UCSD-AML1 (cell line): ENCODE data around the gene MALRD1.
"Not testable (repeated sequence)": the region's sequence is repeated elsewhere in the genome, so short reads cannot be mapped to it uniquely, and the experiment has no call there.

Experiments
- DNase-seq: peaks from one replicate; lab custom pipeline; 2025; ENCODE audit not compliant: unreplicated experiment; lab: John Stamatoyannopoulos, UW

MALRD1 gene

DNA sequence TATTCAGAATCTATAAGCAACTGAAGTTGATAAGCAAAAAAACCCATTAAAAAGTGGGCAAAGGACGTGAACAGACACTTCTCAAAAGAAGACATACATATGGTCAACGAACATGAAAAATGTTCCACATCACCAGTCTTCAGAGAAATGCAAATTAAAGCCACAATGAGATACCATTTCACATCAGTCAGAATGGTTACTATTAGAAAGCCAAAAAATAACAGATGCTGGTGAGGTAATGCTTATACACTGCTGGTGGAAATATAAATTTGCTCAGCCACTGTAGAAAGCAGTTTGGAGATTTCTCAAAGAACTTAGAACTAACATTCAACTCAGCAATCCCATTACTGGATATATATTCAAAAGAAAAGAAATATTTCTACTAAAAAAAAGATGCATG lies 434.8 kb downstream of the MALRD1 start:
- DNase-seq, result no peak

DNA sequence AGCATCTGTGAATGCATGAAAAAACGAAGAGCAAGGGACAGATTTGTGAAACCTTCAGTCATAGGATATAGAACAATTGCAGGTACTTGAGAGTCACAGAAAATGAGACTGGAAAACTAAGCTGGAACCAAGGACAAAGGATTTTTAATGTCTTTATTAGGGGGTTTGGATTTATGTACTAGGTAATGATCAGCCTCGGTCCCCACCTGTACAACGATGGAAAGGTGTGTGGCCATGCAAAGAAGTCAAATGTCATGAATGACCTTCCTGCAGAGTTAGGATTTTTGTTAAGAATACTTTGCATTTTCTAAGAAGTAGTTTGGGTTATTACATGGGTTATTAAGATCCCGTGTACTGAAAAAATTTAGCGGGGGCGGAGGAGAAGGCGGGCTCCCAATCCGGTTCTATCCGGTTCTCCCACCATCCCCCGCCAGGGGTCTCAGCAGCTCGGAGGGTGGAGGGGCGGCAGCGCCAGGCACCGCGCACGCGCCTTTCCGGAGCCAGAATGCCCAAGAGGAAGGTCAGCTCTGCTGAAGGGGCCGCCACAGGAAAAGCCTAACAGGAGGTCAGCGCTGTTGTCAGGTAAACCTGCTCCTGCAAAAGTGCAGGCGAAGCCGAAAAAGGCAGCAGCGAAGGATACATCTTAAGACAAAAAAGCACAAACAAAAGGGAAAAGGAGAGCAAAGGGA lies 440.1 kb downstream of the MALRD1 start:
- no peak for DNase-seq

DNA sequence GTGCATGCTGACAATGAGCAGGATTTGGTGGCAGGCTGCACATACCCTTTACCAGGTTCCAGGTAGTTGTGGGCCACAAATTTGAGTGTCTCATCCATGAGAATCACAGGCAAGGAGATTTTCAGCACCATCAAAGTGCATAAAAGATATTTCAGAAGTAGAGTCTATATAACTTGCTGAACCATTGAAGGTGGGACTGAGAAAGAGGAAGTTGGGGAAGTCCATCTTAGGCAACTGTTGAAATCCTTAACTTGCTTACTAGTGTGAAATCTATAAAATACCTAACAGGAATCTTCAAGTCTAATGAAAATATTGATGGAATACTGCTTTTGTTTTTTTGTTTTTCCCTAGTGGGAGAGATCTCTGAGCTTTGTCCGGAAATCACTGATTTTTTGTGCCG lies 442.6 kb downstream of the MALRD1 start:
- DNase-seq, result no peak

DNA sequence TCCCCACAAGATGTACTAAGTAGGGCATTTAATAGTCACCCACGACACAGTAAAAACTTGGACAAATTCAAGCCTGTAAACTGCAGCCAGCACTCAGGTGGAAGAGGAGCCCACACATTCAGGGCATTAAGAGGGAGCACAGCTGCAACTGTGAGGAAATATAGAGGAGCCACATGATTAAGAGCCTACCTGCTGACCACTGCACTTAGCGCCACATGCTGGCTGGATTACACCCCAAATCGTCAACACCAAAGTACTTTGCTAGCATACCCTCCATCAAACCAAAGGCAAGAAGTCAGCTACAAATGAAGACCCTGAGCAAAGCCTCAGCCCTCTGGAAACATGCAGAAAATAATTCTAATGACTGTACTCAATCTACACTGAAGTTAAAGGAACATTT lies 445.3 kb downstream of the MALRD1 start:
- DNase-seq, result no peak

DNA sequence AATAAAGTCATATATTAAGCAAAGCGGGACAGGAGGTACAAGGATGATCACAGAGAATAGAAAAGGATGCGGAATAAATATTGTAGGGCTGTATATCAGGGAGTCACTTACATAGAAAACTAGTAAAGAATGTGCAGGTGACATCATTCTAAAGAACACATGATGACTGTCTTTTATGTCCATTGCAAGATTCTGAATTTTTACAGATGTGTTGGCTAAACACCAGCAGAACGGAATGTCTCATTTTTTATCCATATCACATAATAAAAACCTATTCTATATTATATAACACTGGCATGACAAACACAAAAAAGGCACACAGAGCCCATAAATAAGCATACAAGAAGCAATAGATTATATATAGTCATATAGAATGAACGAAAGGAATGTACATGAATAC lies 448.4 kb downstream of the MALRD1 start:
- no peak for DNase-seq

DNA sequence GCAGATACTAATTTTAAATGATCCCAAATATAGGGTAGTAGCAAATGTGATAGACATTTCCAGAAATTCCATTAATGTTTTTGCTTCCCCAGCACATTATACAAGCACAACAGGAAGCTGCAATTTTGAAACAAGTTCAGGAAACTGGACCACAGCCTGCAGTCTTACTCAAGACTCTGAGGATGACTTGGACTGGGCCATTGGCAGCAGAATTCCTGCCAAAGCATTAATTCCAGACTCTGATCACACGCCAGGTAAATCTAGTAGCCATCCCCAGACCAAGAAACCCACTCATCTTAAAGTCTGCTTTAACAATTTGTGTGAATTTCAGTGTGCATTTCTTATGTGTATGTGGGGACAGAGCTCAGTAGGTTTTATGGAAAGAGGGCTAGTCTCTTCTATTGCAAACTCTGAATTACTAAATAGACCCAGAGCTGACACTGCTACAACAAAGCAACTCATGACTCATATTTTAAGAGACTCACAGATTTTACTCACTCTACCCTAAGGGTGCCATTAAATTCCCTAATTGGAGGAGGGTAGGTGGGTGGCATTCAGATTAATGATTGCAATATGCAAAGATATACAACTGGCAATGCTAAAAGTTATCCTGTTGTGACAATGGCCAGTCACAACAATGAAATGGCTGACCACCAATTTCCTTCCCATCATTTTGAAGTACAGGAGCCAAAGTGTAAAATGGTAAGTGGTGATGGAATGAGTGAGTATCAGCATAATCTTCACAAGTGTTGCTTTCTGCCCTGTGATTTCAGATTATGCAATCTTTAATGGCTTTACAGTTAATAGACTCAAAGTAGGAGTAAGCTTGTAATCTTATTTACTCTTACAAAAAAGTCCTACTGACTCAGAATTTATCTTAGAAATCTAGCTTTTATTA lies 450.0 kb downstream of the MALRD1 start:
- no peak for DNase-seq

DNA sequence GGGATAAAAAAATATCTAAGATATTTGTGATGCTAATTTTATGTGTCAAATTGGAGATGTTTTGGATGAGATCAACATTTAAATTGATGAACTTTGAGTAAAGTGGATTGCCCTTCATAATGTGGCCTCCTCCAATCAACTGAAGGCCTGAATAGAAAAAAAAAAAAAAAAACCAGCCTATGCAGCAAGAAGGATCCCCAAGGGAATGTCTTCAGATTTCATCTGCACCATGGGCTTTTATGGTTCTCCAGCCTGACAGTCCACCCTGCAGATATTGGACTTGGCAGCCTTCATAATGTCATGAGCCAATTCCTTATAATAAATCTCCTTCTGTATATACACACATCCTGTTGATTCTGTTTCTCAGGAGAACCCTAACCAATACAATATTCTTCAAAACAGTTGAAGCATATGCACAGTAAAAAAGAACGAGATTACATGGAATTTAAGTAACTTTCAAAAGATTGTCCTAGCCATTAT lies 450.7 kb downstream of the MALRD1 start:
- no peak for DNase-seq

DNA sequence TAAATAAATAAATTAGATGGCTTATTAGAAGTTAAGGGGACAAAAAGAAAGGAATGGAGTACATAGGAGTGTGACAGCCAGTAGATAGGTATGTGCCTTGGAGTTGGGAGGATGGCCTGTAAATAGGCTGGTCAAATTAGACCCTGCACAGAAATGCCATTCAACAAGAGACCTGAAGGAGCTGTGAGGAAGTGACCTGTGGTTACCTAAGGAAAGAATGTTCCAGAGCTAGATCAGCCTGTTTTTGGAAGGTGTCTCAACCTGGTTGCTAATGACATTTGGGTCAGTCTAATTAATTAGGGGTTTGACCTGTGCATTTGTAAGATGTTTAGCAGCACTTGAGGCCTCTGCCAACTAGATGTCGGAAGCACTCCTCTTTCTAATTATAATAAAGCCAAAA lies 452.4 kb downstream of the MALRD1 start:
- DNase-seq, result no peak

DNA sequence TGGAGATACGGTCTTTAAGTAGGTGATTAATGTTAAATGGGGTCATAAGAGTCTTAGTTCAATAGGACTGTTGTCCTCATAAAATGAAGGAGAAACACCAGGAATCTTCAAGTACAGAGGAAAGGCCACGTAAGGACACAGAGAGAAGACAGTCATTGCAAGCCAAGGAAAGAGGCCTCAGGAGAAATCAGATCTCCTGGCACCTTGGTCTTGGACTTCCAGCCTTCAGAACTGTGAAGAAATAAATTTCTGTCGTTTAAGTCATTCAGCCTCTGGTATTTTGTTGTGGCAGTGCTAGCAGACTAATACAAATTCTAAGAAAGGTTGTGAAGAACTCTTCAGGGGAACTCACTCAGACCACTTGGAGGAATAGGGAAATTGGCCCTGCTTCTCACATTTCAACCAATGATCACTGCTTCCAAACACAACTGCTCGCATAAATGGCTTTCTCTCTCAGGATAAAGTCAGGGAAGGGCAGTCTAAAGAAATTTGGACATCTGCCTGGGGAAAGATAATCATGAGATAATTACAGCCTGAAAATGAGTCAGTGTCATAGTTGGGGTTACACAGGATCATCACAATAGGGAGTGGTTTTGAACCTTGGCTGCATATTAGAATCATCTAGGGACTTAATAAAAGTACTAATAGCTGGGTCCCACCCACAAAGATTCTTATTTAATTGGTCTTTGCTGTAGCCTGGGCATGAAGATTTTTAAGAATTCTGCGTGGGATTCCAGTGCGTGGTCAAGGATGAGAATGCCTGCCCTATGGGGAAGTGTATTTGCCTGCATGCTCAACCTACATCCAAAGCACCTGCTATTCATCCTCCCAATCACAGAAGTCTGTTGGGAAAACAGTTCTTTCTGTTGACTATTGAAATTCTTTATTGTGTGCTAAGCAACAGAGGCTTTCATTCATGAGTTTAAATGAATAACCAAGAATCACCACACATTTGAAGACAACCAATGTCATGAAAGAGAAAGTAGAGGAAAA lies 457.0 kb downstream of the MALRD1 start:
- no peak for DNase-seq

DNA sequence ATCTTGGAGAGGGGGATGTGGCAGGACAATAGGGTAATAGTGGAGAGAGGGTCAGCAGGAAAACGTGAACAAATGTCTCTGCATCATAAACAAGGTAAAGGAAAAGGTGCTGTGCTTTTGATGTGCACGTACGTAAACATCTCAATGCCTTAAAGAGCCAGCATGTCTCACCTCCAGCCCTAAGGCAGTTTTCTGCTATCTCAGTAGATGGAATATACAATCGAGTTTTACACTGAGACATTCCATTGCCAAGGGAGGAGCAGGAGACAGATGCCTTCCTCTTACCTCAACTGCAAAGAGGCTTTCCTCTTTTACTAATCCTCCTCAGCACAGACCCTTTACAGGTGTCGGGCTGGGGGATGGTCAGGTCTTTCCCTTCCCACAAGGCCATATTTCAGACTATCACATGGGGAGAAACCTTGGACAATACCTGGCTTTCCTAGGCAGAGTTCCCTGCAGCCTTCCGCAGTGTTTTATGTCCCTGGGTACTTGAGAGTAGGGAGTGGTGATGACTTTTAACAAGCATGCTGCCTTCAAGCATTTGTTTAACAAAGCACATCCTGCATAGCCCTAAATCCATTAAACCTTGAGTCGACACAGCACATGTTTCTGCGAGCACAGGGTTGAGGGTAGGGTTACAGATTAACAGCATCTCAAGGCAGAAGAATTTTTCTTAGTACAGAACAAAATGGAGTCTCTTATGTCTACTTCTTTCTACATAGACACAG lies 461.6 kb downstream of the MALRD1 start:
- DNase-seq, result not testable (repeated sequence)

DNA sequence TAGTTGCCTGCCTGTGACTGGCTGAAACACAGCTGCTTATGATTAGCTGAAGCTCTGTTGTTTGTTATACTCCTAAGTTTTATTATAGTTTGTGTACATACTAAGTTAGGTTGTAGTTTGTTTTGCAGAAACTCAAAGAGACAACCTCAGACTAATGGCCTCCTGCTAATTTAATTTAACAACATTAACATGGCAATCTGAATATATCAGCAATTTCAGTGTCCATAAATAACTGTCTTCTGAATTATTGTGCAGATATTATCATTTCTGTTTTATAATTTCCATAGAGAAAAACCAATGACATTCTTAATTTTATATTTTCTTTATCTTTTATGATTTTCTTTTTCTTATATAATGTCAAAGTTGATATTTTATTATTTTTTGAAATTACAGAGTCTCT lies 469.5 kb downstream of the MALRD1 start:
- no peak for DNase-seq

DNA sequence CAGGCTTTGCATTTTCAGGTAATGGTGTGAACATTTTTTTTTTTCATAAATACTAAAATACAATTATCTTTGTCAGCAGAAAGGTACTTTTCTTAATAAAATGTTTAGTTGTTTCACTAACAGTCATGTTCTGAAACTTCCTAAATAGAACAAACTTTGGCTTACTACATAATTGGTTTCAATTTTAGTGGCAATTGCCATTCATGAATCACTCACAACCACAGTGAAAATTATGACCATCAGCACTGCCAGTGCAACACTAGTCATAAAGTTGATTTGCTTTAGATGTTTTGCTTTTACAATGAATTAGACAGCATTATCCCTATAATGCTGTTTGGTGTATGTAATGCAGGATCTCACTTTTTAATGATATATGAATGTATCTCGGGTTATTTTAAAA lies 470.0 kb downstream of the MALRD1 start:
- no peak for DNase-seq

DNA sequence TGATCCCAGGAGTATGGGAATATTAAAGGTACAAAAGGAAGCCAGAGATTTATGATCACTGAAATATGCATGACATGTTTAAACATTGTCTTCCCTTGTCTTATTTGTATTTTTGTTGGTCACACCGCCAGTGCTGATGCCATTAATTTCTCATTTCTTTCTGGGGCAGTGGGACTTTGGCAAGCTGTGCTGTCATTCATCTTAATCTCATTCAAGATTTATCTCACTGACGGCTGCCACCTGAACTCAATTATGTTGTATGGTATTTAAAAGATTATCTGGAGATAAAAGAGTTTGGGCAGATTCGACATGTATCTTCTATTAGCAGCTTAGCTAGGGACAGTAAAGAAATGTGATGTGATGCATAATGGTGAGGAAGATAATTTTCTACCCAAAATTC lies 482.7 kb downstream of the MALRD1 start:
- DNase-seq, result no peak

DNA sequence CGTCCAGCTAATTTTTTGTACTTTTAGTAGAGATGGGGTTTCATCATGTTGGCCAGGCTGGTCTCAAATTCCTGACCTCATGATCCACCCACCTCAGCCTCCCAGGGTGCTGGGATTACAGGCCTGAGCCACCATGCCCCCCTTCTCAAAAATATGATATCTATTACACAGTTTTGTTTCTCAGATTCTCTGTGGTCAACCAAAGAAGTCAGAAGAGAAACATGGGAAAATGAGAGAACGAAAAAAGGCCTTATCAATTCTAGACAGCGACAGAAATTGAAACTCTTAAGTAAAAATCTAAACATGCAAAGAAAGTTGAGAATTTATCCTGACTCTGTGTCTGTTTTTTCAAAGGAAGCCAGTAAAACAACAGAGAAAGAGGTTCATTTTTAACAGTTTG lies 483.8 kb downstream of the MALRD1 start:
- DNase-seq, result no peak

DNA sequence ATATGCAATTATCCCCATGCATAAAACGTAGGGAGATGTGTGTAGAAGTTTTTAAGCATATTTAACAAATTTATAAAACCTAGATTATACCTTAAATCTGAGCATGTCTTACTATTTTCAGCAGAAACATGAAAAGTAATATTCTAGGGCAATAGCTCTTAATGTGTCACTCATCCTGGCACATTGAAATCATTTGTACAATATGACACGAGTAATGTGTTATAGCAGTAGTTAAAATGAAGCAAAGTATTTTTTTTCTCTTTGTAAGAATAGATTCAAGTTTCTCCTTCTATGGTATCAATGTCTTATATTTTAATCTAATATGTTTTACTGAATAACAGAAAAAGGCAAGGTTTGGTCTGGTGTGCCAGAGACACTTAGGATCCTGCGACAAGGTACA lies 492.7 kb downstream of the MALRD1 start:
- no peak for DNase-seq

DNA sequence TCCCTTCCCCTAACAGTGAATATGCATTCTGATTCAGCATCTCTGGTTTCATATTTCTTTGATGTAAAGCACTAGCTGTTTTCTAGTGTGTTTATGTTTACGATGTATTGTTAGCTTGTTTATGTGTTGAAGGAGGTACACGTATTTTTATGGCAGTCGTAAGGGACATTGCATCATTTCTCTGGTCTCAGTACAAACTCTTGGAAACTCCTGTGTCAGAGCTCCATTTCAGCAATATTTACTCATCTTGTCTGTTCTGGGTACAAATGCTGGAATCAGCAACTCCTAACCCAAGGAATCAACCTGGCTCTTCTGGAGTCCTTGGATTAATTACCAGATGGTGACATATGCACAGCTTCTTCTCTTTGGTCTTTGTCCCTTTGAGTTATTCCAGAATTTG lies 497.6 kb downstream of the MALRD1 start:
- no peak for DNase-seq

DNA sequence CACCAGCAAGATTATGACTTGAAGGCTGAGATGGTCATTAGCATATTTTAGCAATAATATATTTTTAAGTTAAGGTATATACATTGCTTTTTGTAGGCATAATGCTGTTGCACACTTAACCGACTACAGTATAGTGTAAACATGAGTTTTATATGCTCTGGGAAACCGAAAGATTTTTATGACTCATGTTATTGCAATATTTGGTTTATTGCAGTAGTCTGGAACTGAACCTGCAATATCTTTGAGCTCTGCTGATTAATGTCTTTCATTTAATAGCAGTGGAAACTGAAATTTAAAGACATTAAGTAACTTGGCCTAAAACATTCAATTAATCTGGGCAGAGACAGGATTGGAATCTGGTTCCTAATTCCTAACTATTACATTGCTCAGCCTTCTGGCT lies 500.9 kb downstream of the MALRD1 start:
- DNase-seq, result no peak

DNA sequence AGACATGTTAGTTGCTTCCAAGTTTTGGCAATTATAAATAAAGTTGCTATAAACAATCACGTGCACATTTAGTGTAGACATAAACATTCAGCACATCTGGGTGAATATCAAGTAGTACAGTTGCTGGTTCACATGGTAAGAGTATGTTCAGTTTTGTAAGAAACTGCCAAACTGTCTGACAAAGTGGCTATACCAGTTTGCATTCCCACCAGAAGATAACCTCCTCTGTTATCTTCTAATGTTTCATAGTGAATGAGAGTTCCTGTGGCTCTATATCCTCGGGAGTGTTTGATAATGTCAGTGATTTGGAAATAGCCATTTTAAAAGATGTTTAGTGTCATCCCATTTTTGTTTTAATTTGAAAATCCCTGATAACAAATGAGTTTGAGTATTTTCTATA lies 508.1 kb downstream of the MALRD1 start:
- DNase-seq, result no peak

DNA sequence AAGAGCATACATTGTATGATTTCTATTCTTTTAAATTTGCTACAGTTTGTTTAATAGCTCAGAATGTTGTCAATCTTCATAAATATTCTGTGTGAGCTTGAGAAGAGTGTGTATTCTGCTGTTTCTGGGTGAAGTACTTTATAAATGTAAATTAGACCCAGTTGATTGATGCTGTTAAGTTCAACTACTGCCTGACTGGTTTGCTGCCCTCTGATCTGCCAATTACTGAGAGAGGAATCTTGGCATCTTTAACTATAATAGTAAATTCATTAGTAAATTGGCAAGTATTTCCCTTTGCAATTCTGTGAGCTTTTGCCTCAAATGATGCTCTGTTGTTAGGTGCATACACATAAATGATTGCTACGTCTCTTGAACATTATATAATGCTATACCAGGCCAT lies 512.6 kb downstream of the MALRD1 start:
- DNase-seq, result no peak

DNA sequence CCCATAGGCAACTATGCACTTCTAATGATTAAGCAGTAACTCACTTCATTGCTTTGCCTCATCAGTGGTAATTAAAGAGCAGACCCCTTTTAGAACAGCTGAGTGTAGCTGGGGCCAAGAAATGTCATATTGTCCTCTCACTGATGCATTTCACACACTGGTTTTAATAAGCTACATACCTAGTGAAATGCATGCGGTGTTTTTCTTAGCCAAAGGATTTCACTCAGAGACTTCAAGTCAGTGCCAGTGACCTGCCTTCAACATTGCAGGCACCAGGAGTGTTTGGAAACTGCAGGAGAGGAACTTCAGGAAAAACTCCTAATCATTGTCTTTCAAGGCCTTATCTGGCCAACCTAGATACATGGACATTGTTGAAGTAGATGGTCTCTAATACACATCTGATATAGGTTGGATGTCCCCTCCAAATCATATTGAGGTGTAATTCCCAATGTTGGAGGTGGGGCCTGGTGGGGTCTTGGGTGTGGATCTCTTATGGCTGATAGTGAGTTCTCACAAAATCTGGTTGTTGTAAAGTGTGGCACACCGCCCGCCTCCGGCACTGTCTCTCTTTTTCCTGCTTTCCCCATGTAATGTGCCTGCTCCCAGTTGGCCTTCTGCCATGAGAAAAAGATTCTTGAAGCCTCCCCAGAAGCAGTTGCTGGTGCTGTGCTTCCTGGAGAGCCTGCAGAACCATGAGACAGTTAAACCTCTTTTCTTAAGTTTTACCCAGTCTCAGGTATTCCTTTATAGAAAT lies 515.0 kb downstream of the MALRD1 start:
- DNase-seq, result no peak
